Glomerular visceral epithelial cell (primary cell): ENCODE measurements around the gene MEF2C.
A peak's percentile ranks its signal among the peaks of the same experiment; 100 is the strongest.
"Not testable (repeated sequence)": the region's sequence is repeated elsewhere in the genome, so short reads cannot be mapped to it uniquely, and the experiment has no call there.

Experiments used
- DNase-seq: peaks from one replicate; pipeline ENCODE4 v3.0.0-alpha.2; 2016; ENCODE audit errors: extremely low spot score

The MEF2C gene

GRCh38 chr5:88861231-88861630 is 21.8 kb downstream of the MEF2C start:
- no peak for DNase-seq

- DNase-seq: peak; percentile 31
These were observed 22.5 kb downstream of the MEF2C start for GRCh38 chr5:88860501-88860900.

GRCh38 chr5:88858392-88858791 is 24.6 kb downstream of the MEF2C start:
- DNase-seq: no peak

- not testable (repeated sequence) for DNase-seq
These were observed 26.6 kb downstream of the MEF2C start for GRCh38 chr5:88856381-88856780.

DNA sequence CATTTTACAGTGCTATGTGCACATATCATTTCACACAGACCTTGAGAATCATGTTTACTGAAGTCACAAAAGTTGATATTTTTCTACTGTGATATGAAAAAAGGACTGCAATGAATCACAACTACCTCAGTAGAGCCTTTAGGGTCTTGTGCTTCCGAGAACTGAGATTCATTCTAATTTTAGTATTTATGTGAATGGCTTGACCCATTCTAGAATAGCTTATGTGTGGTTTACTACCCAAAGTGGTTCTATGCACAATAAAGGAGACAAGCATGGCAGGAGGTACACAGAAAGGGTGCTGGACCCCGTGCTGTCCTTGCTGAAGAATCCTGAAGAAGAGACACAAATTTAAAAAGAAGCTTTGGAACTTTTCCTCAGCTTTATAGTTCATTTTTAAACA is 28.2 kb downstream of the MEF2C start:
- no peak for DNase-seq

GRCh38 chr5:88847420-88847819 is 35.6 kb downstream of the MEF2C start:
- no peak for DNase-seq

DNA sequence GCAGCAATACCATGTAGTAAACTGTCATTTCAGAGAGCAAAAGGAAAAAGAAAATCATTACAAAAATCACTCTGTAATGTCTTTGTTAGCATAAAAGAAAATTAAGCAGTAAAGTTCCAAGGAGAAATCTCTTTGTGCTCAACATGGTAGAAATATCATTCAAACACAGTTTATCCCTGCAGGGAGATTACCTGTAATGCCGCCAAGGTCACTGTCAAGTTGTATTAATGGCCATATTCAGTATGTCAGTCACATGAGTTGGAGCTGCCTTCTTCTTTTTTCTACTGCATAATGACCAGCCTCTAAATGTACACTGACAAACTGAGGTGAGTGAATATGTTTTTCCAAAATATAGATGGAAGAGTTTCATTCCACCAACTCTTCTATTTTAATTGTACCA is 36.5 kb downstream of the MEF2C start:
- no peak for DNase-seq

GRCh38 chr5:88845081-88845697 is 37.8 kb downstream of the MEF2C start:
- DNase-seq: no peak

DNA sequence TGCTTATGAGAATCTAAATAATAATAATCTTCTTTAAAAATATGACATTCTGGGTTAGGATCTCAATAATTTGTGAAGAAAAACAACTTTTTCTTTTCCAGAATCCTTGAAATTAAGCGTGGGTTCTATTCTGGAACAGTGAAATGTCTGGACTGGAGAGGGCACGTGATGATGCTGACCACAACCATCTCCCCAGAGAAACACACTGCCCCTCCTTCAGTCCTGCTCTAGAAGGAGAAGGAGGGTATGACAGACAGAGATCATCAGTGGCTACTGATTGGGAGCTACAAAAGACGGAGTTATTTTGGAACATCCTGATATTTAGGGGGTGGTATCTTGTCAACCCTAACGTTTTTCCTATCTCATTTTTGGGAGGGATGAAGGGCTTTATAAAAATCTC is 40.2 kb downstream of the MEF2C start:
- no peak for DNase-seq

DNA sequence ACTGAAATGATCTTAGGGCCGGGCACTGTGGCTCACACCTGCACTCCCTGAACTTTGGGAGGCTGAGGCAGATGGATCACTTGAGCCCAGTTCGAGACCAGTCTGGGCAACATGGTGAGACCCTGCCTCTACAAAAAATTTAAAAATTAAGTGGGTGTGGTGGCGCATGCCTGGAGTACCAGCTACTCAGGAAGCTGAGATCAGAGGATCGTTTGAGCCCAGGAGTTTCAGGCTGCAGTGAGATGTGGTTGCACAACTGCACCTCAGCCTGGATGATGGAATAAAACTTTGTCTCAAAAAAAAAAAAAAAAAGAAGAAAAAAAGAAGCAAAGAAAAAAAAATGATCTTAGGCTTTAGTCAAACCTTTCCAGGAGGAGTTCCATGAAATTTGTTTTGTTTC is 41.8 kb downstream of the MEF2C start:
- no peak for DNase-seq

- DNase-seq: no peak
These were observed 42.5 kb downstream of the MEF2C start for GRCh38 chr5:88840495-88840894.

DNA sequence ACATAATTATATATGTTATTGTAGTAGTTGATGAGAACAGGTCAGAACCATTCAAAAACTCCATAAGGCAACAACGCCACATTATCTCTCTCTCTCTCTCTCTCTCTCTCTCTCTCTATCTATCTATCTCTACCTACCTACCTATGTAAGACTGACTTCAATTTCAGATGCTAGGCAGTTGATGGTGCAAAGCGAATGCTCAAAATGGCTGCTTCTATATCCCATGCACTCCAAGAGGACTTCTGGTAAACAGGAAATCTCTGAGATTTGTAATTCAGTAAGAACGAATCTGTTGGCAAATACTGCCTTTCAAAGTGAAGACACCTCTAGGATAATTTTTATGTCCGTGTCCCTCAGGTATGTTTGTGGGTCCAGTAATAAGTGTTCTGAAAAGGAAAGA is 43.7 kb downstream of the MEF2C start:
- DNase-seq: no peak

DNA sequence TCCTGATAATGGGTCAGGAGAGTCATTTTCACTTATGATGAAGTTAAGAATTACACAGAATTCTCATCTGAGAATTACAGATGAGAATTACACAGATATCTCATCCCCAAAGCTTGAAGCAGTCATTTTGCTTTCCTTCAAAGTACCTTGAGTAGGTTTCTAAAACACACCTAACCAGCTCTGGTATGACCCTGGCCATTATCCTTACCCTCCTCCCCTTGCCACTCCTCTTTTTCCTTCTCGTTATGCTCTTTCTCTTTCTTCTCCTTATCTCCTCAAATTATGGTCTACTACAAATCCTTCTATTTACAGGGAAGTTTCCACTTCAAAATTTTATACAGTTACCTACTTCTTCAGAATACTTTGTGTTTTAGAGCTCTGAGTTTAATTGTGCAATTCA is 44.5 kb downstream of the MEF2C start:
- no peak for DNase-seq

- no peak for DNase-seq
These were observed 45.2 kb downstream of the MEF2C start for GRCh38 chr5:88837817-88838216.

- DNase-seq: no peak
These were observed 45.8 kb downstream of the MEF2C start for GRCh38 chr5:88837222-88837621.

GRCh38 chr5:88836195-88836838 is 46.7 kb downstream of the MEF2C start:
- DNase-seq: no peak

DNA sequence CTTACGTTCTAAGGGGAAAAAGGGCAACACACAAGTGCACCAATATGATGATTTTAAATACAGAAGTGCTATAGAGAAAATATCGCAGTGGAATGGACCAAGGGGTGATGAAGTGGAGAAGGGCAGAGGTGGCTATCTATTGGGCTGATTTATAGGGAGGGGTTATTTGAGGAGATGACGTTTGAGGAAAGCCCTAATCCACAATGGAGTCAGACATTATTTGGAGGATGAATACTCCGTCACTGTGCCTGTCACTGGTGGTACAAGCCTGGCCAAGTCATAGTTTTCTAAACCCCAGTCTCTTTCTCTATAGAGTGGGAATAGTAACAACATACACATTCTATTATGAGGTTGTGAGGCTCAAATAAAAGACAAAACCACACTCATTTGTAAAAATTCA is 48.5 kb downstream of the MEF2C start:
- DNase-seq: no peak

- no peak for DNase-seq
These were observed 48.9 kb downstream of the MEF2C start for GRCh38 chr5:88834131-88834462.

GRCh38 chr5:88833371-88834130 is 49.4 kb downstream of the MEF2C start:
- no peak for DNase-seq

GRCh38 chr5:88831816-88832215 is 51.2 kb downstream of the MEF2C start:
- DNase-seq: no peak

GRCh38 chr5:88830567-88830966 is 52.4 kb downstream of the MEF2C start:
- DNase-seq: no peak

GRCh38 chr5:88829775-88830174 is 53.2 kb downstream of the MEF2C start:
- no peak for DNase-seq

- no peak for DNase-seq
These were observed 53.9 kb downstream of the MEF2C start for GRCh38 chr5:88829054-88829453.
